ENCODE results near the gene FGF7. TPM values are rescaled to one million over a fixed set of nuclear protein-coding genes. Genes with fewer than 3 reads are reported as not detected.
"Not testable (repeated sequence)": the region's sequence is repeated elsewhere in the genome, so short reads cannot be mapped to it uniquely, and the experiment has no call there.

Gene FGF7
- polyA plus RNA-seq, 1 experiment = 12.7 TPM

GRCh38 chr15:49387471-49387870 is 35.6 kb upstream of the FGF7 start:
- TF ChIP-seq CTCF (IDR thresholded peaks at IDR 0.05; ENCODE audit: insufficient read depth, low read depth, low read length) = no peak
- DNase-seq (ENCODE audit: low read depth) = no peak
- CTCF ChIA-PET = no interaction called here
- POLR2A ChIA-PET = no interaction called here
- no peaks in the 10 kb centered on the region for H3K36me3 ChIP-seq (ENCODE audit: control insufficient read depth, insufficient read depth, low read length)
- H3K4me3 ChIP-seq (ENCODE audit: low read depth, low read length) = no peak overlapping the region
- no peaks in the 10 kb centered on the region for H3K27me3 ChIP-seq (ENCODE audit: control insufficient read depth, insufficient read depth, low read length)

GRCh38 chr15:49402515-49403296 is 20.3 kb upstream of the FGF7 start:
- POLR2A ChIA-PET; DNase-seq (ENCODE audit: low read depth); H3K4me3 ChIP-seq (ENCODE audit: low read depth, low read length); H3K27me3 ChIP-seq (ENCODE audit: control insufficient read depth, insufficient read depth, low read length); H3K36me3 ChIP-seq (ENCODE audit: control insufficient read depth, insufficient read depth, low read length): not testable (repeated sequence)
- CTCF ChIA-PET = interaction anchor here (0.6 to 1.0 kb wide), 4 partner anchors 9 to 846 kb away, joined by 3 to 5 read pairs (median 4); no protein-coding TSS in a partner anchor

GRCh38 chr15:49406352-49407118 is 16.5 kb upstream of the FGF7 start:
- POLR2A ChIA-PET = no interaction called here
- Histone ChIP-seq H3K27me3 (ENCODE audit: control insufficient read depth, insufficient read depth, low read length) (no peaks in the 10 kb centered on the region), H3K36me3 (ENCODE audit: control insufficient read depth, insufficient read depth, low read length) (no peaks in the 10 kb centered on the region), H3K4me3 (ENCODE audit: low read depth, low read length) (no peak overlapping the region)
- DNase-seq (ENCODE audit: low read depth) = no peak
- CTCF ChIA-PET = interaction anchor here (0.6 kb wide), 1 partner anchor 432 kb away, joined by 3 read pairs; no protein-coding TSS in a partner anchor
- no peak for TF ChIP-seq CTCF (IDR thresholded peaks at IDR 0.05; ENCODE audit: insufficient read depth, low read depth, low read length)

GRCh38 chr15:49410641-49411040 is 12.4 kb upstream of the FGF7 start:
- TF ChIP-seq CTCF (IDR thresholded peaks at IDR 0.05; ENCODE audit: insufficient read depth, low read depth, low read length) = no peak
- POLR2A ChIA-PET = no interaction called here
- H3K4me3 ChIP-seq (ENCODE audit: low read depth, low read length) = no peak overlapping the region

GRCh38 chr15:49412797-49413196 is 10.2 kb upstream of the FGF7 start:
- Histone ChIP-seq H3K36me3 (ENCODE audit: control insufficient read depth, insufficient read depth, low read length) (no peaks in the 10 kb centered on the region), H3K27me3 (ENCODE audit: control insufficient read depth, insufficient read depth, low read length) (no peaks in the 10 kb centered on the region), H3K4me3 (ENCODE audit: low read depth, low read length) (no peak overlapping the region)
- ChIA-PET POLR2A (no interaction called here), CTCF (no interaction called here)
- no peak for DNase-seq (ENCODE audit: low read depth)
- no peak for TF ChIP-seq CTCF (IDR thresholded peaks at IDR 0.05; ENCODE audit: insufficient read depth, low read depth, low read length)

More at GRCh38 chr15:49410641-49411040, 12.4 kb upstream of the FGF7 start:
- H3K36me3 ChIP-seq (ENCODE audit: control insufficient read depth, insufficient read depth, low read length) = no peaks in the 10 kb centered on the region
- H3K27me3 ChIP-seq (ENCODE audit: control insufficient read depth, insufficient read depth, low read length) = no peaks in the 10 kb centered on the region
- CTCF ChIA-PET = interaction anchor here (0.6 to 1.3 kb wide), 4 partner anchors 11 to 543 kb away, joined by 3 to 4 read pairs (median 3); no protein-coding TSS in a partner anchor
- no peak for DNase-seq (ENCODE audit: low read depth)

All from BJ (cell line).